ENCODE results near the gene PPFIBP2. TPM values are rescaled to one million over a fixed set of nuclear protein-coding genes. Genes with fewer than 3 reads are reported as not detected.

PPFIBP2 gene
- polyA plus RNA-seq, 1 experiment, result 20.6 TPM

- peak; percentile 18 for DNase-seq (ENCODE audit: low read depth)
- POLR2A ChIA-PET, result no interaction called here
- no peak overlapping the region for H3K4me3 ChIP-seq (ENCODE audit: low read depth, low read length)
- CTCF ChIA-PET, result interaction anchor here (1.3 to 6.9 kb wide), 4 partner anchors 15 to 80 kb away, joined by 3 to 121 read pairs (median 18); no protein-coding TSS in a partner anchor
- TF ChIP-seq, protein P1, sequence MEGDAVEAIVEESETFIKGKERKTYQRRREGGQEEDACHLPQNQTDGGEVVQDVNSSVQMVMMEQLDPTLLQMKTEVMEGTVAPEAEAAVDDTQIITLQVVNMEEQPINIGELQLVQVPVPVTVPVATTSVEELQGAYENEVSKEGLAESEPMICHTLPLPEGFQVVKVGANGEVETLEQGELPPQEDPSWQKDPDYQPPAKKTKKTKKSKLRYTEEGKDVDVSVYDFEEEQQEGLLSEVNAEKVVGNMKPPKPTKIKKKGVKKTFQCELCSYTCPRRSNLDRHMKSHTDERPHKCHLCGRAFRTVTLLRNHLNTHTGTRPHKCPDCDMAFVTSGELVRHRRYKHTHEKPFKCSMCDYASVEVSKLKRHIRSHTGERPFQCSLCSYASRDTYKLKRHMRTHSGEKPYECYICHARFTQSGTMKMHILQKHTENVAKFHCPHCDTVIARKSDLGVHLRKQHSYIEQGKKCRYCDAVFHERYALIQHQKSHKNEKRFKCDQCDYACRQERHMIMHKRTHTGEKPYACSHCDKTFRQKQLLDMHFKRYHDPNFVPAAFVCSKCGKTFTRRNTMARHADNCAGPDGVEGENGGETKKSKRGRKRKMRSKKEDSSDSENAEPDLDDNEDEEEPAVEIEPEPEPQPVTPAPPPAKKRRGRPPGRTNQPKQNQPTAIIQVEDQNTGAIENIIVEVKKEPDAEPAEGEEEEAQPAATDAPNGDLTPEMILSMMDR (IDR thresholded peaks at IDR 0.05; ENCODE audit: insufficient read depth, low read depth, low read length), result no peak
- H3K36me3 ChIP-seq (ENCODE audit: control insufficient read depth, insufficient read depth, low read length), result peaks cover 32% of the 10 kb centered on the region
- no peaks in the 10 kb centered on the region for H3K27me3 ChIP-seq (ENCODE audit: control insufficient read depth, insufficient read depth, low read length)
These were observed 137.3 kb downstream of the PPFIBP2 start for GRCh38 chr11:7651140-7651551.

DNA sequence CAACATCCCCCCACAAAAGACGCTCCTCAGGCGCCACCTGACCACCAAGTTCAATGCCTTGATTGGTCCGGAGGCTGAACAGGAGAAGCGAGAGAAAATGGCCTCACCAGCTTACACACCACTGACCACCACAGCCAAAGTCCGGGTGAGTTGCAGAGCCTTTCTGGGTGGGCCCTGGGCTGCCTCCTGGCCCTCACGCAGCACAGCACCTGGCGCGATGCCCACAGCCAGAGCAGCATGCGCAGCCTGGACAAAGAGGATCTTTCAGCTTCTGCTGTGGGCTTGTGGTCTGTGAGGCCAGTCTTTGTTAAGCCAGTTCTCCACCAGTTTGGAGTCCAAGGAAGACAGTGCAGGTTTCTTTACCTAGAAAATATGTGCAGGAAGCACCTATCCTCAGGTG lies 137.9 kb downstream of the PPFIBP2 start:
- POLR2A ChIA-PET, result no interaction called here
- H3K4me3 ChIP-seq (ENCODE audit: low read depth, low read length), result no peak overlapping the region
- peaks cover 32% of the 10 kb centered on the region for H3K36me3 ChIP-seq (ENCODE audit: control insufficient read depth, insufficient read depth, low read length)
- no peaks in the 10 kb centered on the region for H3K27me3 ChIP-seq (ENCODE audit: control insufficient read depth, insufficient read depth, low read length)
- TF ChIP-seq, protein P1 (IDR thresholded peaks at IDR 0.05; ENCODE audit: insufficient read depth, low read depth, low read length), result no peak
- CTCF ChIA-PET, result interaction anchor here (0.8 to 6.9 kb wide), 7 partner anchors 8 to 210 kb away, joined by 3 to 121 read pairs (median 4); no protein-coding TSS in a partner anchor
- no peak for DNase-seq (ENCODE audit: low read depth)

- ChIA-PET CTCF (interaction anchor here (0.9 to 6.9 kb wide), 5 partner anchors 11 to 556 kb away, joined by 3 to 121 read pairs (median 6); partner anchors contain the start of gene PPFIBP2), POLR2A (no interaction called here)
- TF ChIP-seq, protein P1 (IDR thresholded peaks at IDR 0.05; ENCODE audit: insufficient read depth, low read depth, low read length), result no peak
- H3K27me3 ChIP-seq (ENCODE audit: control insufficient read depth, insufficient read depth, low read length), result no peaks in the 10 kb centered on the region
- DNase-seq (ENCODE audit: low read depth), result no peak
- no peak overlapping the region for H3K4me3 ChIP-seq (ENCODE audit: low read depth, low read length)
- peaks cover 27% of the 10 kb centered on the region for H3K36me3 ChIP-seq (ENCODE audit: control insufficient read depth, insufficient read depth, low read length)
These were observed 140.5 kb downstream of the PPFIBP2 start for GRCh38 chr11:7654195-7654705.

DNA sequence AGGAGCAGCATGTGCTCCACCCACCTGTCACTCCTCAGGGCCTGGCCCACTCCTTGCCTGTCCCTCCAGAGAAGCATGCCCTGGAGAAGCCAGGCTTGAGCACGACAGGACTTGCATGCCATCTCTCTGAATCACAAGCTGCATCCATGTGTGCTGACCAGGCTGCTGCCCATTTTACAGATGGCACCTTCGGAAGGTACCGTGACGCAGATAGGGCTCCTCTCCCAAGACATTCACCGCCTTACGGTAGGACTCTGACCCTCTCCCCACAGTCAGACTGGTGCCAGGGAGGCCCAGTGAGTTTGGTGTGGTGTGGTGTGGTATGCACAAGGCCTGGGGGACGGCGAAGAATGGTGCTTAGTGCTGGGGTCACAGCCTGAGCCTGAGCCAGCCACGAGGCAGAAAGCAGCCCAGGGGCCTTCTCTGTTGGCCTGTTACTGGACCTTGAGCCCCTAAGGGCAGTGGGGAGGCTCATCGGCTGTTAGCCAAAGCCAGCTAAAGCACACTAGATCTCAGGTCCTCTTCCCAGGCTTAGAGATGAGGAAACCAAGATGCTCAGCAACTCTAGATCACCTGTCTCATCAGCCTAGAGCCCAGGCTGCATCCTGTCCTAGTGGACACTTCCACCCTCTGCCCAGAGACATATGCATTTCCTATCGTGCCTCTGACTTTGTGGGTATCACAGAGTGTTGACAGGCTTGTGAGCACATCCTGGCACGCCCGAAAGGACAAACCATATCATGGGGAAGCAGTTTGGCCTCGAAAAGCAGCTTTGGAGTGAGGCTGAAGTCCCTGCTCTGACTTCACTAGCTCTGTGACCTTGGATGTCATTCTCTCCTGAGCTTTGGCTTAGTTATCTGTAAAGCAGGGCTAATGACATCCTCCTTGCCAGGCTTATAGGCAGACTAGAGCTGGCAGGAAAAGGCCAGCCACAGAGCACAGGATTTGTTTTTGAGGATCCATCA lies 141.7 kb downstream of the PPFIBP2 start:
- H3K27me3 ChIP-seq (ENCODE audit: control insufficient read depth, insufficient read depth, low read length), result no peaks in the 10 kb centered on the region
- H3K4me3 ChIP-seq (ENCODE audit: low read depth, low read length), result no peak overlapping the region
- peaks cover 25% of the 10 kb centered on the region for H3K36me3 ChIP-seq (ENCODE audit: control insufficient read depth, insufficient read depth, low read length)
- POLR2A ChIA-PET, result no interaction called here
- DNase-seq (ENCODE audit: low read depth), result no peak
- TF ChIP-seq, protein P1 (IDR thresholded peaks at IDR 0.05; ENCODE audit: insufficient read depth, low read depth, low read length), result no peak
- CTCF ChIA-PET, result interaction anchor here (0.9 to 6.9 kb wide), 10 partner anchors 10 to 557 kb away, joined by 3 to 121 read pairs (median 10); partner anchors contain the start of gene PPFIBP2

- ChIA-PET POLR2A (interaction anchor here (0.6 kb wide), 1 partner anchor 19 kb away, joined by 3 read pairs; no protein-coding TSS in a partner anchor), CTCF (interaction anchor here (0.9 to 6.9 kb wide), 28 partner anchors 8 to 560 kb away, joined by 3 to 121 read pairs (median 5); partner anchors contain the start of gene PPFIBP2)
- peaks cover 22% of the 10 kb centered on the region for H3K36me3 ChIP-seq (ENCODE audit: control insufficient read depth, insufficient read depth, low read length)
- TF ChIP-seq, protein P1 (IDR thresholded peaks at IDR 0.05; ENCODE audit: insufficient read depth, low read depth, low read length), result no peak
- no peak for DNase-seq (ENCODE audit: low read depth)
- H3K27me3 ChIP-seq (ENCODE audit: control insufficient read depth, insufficient read depth, low read length), result no peaks in the 10 kb centered on the region
- H3K4me3 ChIP-seq (ENCODE audit: low read depth, low read length), result no peak overlapping the region
These were observed 142.9 kb downstream of the PPFIBP2 start for GRCh38 chr11:7656704-7657103.
